Cerebellar nuclear complex (tissue), 1 donor: Measurements from ENCODE around the gene BOC.

ENCODE experiments used
- DNase-seq, 2 experiments: peaks; one replicate each; lab custom pipeline; 2025; lab: John Stamatoyannopoulos, UW

BOC gene

DNA sequence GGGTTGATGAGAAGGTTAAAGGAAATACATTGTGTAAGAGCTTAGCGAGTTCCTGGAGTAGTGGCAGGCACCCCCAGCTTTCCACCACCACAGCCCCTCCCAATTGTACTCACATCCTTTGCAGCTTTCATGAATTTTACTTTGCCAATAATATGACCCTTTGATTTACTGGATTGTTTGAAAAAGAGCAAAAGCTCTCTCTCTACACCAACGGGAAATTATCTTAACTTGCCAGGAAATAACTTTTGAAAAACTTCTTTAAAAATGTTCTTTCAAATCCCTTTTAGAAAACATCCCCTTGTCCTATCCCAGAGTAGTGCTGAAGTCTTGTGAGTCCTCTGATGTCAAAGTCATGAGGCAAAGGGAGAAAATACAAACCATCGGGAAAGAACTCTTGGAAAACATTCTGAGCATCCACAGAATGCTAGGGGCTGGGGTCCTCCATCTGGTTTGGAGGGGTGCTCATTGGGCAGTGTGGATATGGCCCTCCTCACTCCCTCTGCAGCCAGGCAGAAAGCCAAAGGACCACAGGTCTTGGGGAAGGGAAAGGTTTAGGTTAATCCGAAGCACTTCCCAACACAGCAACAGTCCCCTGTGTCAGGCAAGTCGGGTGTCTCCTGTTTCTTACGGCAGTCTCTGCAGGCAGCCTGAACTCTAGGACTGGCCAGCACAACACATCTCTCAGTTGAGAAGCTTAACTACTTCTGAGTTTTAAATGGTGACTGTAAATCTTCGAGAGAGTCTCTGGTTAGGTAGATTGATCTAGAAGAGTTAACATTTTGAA lies 36.5 kb downstream of the BOC start:
- DNase-seq = no peak

DNA sequence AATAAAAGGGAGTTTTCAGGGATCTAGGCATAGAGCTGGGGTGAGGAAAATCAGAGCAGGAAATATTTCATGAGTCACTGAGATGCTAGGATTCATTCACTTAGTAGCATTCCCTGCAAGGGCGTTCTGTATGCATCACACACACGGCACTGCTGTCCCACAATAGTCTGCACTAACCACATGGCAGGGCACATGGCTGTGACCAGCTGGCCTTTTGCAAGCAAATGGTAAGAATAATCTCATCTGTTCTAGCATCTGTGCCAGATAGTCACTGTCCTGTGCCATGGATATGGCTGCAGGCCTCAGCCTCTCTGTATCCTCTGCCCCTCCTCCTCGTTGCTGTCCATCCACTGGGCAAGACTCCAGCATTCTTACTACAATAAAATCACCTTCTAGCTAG lies 37.8 kb downstream of the BOC start:
- no peak for DNase-seq

DNA sequence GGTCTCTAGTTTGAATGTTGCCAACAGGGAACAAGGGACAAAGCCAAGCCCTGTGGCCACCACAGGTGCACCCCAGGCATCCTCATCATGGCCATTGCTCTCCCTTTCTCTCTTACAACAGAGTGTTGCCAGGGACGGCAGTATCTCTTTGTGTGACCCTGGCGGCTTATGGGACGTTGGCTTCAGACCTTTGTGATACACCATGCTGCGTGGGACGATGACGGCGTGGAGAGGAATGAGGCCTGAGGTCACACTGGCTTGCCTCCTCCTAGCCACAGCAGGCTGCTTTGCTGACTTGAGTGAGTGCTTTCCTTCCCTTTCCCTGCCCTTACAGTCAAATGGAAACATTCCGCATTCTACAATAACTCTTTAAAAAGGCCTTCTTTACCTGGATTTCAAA lies 38.2 kb downstream of the BOC start:
- DNase-seq = no peak

DNA sequence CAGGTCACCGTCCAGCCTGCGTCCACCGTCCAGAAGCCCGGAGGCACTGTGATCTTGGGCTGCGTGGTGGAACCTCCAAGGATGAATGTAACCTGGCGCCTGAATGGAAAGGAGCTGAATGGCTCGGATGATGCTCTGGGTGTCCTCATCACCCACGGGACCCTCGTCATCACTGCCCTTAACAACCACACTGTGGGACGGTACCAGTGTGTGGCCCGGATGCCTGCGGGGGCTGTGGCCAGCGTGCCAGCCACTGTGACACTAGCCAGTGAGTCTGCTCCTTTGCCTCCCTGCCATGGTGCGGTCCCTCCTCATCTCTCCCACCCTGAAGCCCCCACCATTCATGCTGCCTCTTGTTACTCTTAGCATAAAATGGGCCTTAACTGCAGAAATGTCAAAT lies 39.2 kb downstream of the BOC start:
- no peak for DNase-seq

DNA sequence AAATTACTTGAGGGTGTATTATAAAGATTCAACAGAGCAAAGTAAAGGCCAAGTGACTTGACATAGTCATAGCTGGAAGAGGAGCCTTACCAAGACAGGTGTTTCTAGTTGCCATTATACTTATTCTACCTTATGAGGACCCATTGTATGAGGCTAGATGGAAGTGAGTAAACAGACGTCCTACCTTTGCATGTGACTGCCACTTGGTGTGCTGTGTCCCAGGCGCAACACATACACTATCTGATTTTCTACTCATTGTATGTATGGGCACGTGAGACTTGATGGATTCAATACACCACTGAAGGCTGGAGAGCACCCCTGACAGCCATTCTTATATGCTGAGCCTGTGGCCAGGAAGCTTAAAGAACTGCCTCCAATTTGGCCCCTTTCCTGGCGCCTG lies 40.5 kb downstream of the BOC start:
- no peak for DNase-seq

DNA sequence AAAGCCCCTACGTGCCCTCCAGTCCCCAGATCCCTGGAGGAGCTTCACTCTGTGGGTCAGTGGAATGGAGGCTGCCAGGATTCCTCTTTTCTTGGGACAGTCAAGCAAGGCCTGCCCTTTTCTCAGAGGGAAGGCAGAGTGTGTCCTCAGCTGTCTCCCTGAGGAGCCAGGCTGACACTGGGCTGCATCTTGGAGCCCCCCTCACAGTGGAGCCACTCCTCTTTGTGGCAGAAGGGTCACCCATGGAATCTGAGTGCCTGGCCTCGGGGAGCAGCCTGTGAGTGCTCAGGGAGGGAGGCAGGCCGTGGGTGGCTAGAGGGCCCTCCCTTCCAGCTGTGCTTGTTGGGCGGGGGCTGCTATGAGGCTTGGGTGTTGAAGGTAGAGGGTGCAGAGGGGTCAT lies 41.2 kb downstream of the BOC start:
- no peak for DNase-seq

DNA sequence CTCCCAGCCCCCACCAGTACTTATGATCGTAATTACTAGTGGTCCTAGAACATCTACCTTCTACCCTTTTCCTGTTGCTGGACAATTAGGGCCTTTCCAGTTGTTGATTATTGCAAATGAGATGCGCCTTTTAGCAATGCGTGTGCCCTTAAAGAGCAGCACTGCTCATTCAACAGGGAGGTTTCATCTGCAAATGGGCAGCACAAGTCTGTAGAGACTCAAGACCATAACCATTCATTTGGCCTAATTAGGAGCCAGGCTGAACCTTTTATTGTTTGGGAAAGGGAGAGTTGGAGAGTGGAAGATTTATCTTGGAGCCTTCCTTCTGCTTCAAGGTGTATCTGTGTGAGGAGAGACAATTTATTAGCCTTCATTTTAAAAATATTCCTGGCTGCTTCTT lies 42.3 kb downstream of the BOC start:
- no peak for DNase-seq

DNA sequence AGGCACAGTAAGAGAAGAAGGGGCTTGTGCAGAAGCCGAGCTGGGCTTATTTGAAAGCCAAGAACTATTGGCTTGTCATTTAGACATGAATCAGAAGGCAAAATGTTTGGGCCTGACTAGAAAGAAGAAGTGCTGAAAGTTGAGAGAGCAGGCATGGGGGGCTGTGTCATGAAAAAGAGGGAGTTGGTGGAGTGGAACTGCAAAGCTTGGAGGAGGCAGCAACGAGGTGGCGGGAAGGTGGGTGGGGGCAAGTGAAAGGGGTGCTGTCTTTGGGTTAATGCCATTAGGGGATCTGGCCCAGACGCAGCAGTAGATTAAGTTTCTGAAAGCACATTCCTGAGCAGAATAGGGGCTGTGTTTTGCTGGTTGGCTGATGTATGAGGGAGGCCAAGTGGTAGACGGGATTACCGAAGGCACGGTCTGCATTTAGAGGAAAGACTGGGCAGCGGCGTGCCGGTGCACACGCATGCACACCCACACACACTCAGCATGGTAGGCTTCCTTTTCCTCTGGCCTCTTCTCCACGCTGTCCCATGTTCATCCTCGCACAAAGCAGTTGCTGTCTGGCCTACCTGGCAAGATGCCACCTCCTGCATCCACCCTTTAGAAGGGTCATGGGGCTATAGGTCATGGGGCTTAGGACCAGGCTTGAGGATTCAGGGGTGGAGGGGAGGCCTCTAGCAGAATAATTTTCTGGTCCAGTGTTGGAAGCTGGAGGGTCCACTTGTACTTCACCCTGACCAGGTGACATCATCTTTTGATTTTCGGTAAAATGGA lies 43.0 kb downstream of the BOC start:
- no peak for DNase-seq

DNA sequence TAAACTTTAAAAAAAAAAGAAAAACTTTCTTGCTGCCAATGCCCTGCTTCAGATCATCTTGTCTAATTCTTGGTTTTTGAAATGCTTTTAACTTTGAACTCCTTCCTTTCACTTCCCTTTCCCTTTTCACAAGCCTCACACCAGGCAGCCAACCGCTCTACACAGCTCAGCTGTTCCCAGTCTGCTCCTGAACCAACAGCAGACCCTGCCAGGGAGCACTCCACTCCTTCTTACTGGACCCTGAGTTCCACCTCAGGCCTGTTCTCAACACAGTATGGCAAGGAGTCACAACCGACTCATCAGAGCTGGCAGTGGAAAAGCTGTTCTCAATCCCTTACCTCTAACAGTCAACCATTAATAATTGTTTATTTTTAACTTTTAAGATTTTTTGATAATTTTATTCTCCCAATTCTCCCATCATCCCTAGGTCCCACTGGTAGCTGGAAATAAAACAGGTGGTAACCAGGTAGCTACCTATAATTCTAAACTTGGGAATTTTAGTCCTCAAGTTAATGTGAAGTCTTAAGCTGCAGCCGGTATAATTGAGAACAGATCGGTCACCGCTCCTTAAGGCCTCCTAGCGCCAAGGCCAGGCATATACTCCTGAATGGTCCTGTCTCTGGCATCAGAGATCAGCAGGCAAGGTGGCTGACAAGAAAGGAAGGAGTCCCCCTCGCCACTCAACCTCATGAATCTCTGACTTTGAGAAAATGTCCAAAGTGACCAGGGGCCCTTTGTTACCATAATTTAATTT lies 43.9 kb downstream of the BOC start:
- DNase-seq = no peak

DNA sequence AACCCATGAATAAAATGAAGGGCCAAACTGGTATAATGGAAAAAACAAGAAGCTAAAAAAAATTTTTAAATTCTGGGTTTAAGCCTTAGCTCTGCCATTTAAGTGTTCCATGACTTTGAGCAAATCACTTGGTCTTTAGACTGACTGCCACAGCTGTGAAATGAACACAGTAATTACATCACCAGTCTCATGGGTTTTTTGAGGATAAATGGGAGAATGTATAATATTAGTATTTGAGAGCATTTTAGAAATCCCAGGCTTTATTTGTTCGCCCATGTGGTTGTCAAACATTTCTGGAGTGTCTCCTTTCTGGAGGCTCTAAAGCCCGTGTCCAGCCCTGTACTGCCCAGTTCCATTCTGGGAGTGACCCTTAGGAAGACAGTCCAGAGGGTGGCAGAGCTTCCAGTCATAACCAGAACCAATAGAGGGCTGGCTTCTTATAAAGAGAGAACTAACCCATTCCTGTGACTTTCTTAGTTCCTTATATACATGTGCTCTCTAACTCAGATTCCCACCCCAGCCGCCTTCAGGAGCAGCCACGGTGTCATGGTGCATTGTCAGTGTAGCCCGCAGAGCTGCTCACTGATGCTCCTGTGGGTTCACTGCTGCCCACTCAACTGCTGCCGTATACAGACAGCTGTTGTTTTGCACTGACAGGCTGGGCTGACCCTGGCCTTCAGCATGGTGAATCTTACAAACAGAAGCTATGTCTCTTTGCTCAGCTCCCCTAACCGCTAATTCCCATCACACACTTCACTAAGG lies 44.7 kb downstream of the BOC start:
- DNase-seq = no peak

DNA sequence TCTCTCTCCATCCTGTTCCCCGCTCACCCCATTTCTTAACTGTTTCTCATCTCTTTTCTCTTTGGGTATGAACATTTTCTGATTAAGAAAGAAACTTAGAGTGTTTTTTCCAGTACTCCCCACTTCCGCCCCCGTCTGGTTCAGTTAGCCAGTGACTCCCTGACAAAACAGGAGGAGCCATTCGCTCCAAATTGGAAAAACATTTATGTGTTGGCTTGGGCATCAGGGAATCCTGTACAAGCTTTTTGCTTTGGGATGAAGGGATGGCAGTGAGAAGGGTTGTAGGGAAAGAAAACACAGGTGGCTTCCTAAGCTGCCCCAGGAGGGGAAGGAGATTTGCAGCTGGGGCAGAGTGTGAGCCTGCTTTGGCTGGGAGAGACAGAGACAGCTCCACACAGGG lies 47.0 kb downstream of the BOC start:
- DNase-seq = no peak

DNA sequence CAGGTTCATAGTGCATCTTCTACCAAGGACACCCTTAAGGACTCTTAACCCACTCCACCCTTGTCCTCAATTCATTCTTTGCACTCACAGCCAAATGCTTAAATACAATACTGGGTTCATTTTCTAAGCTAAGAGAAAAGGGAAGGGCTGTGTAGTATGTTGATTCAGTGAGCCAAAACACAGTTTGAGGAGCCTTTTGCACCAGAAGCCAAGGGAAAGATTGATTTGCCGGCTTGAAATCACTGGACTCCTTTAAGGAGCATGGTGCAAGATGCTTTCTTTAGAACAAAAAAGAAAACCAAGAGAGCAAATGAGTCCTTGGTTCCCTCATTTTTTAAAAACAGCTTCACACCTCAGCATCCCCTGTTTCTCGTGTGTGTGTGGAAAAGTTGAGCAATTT lies 47.8 kb downstream of the BOC start:
- no peak for DNase-seq

DNA sequence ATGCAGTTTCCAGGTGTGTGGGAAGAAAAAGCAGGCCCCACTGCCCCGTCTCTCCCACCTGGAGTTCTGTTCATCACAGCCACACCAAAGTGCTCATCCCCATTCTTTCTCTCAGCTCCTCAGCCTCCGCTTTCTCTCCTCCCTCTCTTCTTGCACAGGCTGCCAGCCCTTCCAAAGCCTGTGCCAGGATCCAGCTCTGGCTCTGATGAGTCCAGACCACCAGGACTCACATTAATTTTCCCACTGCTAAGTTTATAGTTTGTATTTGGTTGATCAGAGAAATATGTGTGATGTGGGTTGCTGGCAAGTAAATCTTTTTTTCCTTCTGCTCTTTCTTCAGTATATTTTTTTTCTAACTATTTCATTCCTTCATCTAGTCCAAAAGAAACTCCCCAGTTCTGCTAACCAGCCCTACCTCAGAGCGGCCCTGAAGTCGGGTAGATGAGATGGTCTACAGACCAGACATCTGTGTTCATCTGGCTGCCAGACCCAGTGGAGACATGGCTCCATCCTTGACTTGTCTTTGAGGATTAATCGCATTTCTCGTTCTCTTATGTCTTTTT lies 49.8 kb downstream of the BOC start:
- no peak for DNase-seq

DNA sequence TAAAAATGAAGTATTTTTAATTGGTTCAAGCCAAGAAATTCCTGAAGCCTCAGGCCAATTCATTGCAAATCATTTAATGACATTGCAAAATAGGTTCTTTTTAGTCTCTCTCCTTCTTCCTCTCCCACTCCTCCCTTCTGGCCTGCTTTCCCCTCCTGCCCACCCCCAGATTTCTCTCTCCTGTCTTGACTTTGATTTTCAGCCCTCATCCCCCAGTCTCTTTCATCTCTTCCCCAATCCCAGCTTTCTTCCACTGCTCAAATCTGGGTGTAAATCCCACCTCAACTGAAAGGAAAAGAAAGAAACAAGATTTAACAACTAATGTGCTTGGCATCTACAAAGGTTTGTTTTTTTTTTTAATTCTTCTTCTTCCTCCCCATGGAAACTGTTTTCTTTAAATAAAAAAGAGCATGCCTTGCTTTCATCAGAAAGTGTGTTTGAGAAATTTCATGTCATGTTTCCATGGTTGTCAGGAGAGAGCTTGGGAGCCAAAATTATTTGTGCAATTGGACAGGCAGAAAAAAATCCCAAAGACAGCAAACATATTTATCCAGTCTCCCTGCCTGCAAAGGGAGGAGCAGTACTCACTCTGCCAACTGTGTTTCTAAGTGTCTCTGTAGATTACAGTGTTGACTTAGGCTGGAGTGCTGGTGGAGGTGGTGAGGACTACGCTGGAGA lies 50.4 kb downstream of the BOC start:
- no peak for DNase-seq

DNA sequence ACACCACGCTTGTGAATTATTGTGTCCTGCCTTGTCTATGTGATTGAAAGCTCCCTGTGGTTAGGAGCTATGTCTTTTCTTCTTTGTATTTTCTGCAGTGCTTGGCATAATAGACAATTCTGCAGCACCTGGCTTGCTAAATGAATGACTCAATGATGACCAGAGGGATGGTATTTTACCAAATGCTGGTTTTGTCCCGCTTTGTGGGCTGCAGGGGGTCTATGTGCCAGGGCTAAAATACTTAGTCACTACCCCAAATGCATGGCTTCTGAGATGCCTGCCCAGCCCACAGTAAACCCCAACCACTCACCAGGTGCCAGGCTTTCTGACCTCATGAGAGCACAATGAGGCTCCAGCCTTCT lies 50.9 kb downstream of the BOC start:
- no peak for DNase-seq

DNA sequence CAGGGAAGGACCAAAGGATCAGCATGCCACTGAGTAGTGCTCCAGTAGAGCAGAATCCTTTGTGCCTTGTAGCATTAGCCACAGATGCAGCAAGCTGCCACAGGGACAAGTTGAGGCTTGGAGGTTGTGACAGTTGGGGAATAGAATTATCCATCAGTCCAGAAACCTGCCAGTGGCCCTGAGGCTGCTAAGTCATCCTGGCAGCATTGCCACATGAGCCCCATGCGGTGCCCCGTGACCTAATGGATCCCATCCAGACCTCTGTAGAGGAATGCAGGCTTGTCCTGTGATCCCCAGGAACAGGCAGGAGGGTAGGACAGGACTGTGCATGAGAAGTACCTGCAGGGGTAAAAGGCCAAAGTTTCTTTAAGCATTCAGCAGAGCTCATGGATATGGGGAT lies 51.7 kb downstream of the BOC start:
- no peak for DNase-seq

DNA sequence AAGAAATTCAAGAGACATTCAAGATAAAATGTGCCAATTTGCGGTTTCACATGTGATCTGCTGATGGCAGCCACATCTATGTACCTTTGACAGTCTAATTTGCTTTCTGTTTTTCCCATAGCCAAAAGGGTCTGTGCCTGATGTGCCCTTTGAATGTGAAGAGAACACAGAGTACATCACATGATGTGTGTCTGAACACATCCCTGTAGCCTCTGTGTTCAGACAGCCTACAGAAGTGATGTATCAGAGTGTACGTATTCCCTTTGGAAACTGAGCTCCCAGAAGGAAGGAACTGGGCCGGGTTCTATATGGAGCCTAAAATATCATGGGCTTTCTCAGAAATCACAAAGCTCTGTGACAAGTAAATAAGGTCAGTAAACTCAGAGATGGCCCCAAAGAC lies 52.4 kb downstream of the BOC start:
- DNase-seq = no peak

DNA sequence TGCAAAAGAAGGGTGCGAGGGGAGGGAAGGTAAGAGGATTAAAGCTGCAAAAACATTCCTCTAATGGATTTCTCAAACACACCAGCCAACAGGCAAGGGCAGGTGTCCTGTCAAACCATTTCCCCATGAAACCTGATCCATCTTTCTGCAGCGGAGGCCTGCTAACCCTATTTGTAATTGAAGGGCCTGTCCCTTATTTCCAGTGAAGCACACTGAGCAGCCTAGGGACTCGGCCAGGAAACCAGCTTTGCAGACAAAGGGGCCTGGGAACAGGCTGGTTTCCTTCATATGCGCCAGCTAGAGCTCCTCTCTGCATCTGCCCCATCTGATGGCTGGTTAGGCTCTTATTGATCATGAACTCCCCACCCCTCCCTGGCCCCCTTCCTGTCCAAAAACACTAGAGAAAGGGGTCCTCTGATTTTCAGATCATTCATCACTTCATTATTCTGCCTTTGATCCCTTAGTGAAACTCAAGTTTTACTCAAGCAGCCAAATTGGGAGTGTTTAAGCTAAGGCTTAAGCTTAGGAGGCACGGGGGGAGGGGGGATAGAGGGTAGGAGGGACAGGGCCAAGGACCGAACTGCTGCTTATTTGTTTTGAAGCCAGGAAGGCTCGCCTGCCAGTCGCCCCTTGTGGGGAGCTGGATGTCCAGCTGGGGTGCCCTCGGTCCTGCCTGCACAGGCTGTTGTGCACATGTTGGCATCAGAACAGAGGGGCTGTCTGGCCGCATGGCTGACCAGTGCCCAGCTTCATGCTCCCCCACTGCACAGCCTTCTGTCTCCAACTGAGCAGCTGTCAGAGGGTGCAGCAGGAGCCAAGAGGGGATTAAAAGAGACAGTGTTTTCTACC lies 53.1 kb downstream of the BOC start:
- DNase-seq = peak in 1 of 2 experiments; percentile 6

DNA sequence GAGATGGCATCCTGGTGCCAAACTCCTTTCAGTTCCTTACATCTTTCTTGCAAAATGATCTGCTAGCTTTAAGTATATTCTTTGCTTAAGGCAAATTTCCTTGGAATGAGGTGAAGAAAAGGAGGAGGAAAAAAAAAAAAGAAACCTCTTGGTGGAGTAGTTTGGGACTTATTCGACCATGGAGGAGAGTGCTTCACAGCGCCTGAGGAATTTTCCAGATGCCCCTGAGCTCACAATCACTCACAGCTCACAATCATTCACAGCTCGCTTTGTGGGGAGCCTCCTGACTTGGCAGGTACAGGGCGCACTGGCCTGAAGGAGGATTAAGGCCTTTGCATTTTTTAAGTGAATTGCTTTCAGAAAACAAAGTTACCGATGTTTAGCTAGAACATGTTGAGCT lies 53.9 kb downstream of the BOC start:
- no peak for DNase-seq

DNA sequence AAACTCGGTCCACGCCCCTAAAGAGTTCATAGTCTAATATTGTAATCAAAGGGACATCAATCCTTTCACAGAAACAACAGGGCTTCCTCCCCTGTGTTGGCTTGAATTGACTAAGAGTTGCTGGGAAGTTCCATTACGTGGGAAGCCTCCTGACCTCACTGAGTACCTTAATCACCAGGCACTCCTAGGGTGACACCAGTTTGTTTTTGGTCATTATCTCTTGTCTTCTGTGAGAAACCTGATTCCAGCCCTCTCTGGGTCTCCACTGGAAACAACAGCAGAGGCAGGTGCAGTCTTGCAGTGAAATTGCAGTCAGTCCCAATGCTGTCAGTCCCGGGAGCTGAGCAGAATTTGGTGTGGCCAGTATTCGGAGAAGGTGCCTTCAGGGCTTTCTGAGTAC lies 55.4 kb downstream of the BOC start:
- no peak for DNase-seq
